SK-N-SH (cell line): ENCODE results near the gene KCNK16. TPM values are rescaled to one million over a fixed set of nuclear protein-coding genes. Genes with fewer than 3 reads are reported as not detected.

Experiments used
- CTCF ChIA-PET: fragments of 300-600, 350-600 bp; formaldehyde crosslinking; extraction: SDS; loops from one replicate; lab custom pipeline; 2021; lab: Yijun Ruan, JAX
- POLR2A ChIA-PET: fragments of 350-600 bp; sonication (Branson Sonifier 250); formaldehyde crosslinking; extraction: SDS; loops from one replicate; lab custom pipeline; 2020; ENCODE audit warnings: antibody characterized with exemption, inconsistent platforms; lab: Yijun Ruan, JAX
- DNase-seq: peaks from one replicate; pipeline ENCODE4 v3.0.0; 2012
- H2AFZ ChIP-seq: fragments of 200-600 bp; sonication (generic); 2 replicates; pipeline ENCODE4 v1.8.1; 2016; ENCODE audit warnings: antibody characterized with exemption, mild to moderate bottlenecking, low read depth
- H3F3A ChIP-seq: fragments of 200-600 bp; sonication (generic); replicated peaks from 2 replicates; pipeline ENCODE3; 2016; ENCODE audit warnings: antibody characterized with exemption, mild to moderate bottlenecking; ENCODE audit not compliant: insufficient read depth
- H3K27ac ChIP-seq, 2 experiments: fragments of 200-500 bp in 1 of 2; fragments of 200-600 bp in 1 of 2; sonication (Bioruptor generic) in 1 of 2; sonication (generic), shearing (Covaris generic) in 1 of 2; 2 replicates each; pipeline versions ENCODE4 v1.5.1 to v1.6.1; 2014 to 2016; ENCODE audit warnings: low read depth in 2 of 2, inconsistent platforms in 1 of 2, low read length in 1 of 2, mild to moderate bottlenecking in 1 of 2, mixed read lengths in 1 of 2
- H3K27me3 ChIP-seq: fragments of 200-600 bp; sonication (generic), shearing (Covaris generic); 2 replicates; pipeline ENCODE4 v1.6.1; 2016; ENCODE audit warnings: mixed run types; ENCODE audit not compliant: insufficient read depth
- H3K36me3 ChIP-seq, 2 experiments: fragments of 200-500 bp in 1 of 2; fragments of 200-600 bp in 1 of 2; sonication (Bioruptor generic) in 1 of 2; sonication (generic) in 1 of 2; replicated peaks in 1 of 2; 2 replicates each; pipeline versions ENCODE3 to v1.5.1; 2014 to 2016; ENCODE audit warnings: low read length in 1 of 2, mild to moderate bottlenecking in 1 of 2; ENCODE audit not compliant: insufficient read depth in 2 of 2, control insufficient read depth in 1 of 2
- H3K4me1 ChIP-seq, 2 experiments: fragments of 200-500 bp in 1 of 2; fragments of 200-600 bp in 1 of 2; sonication (Bioruptor generic) in 1 of 2; sonication (generic), shearing (Covaris generic) in 1 of 2; 2 replicates each; pipeline versions ENCODE4 v1.5.1 to v1.6.1; 2014 to 2016; ENCODE audit warnings: low read depth in 1 of 2, low read length in 1 of 2, mixed run types in 1 of 2; ENCODE audit not compliant: insufficient read depth in 2 of 2, control insufficient read depth in 1 of 2
- H3K4me2 ChIP-seq: fragments of 200-600 bp; sonication (generic), shearing (Covaris generic); 2 replicates; pipeline ENCODE4 v1.6.1; 2017; ENCODE audit warnings: mixed run types
- H3K4me3 ChIP-seq, 2 experiments: fragments of 200-500 bp in 1 of 2; fragments of 200-600 bp in 1 of 2; sonication (Bioruptor generic) in 1 of 2; sonication (generic), shearing (Covaris generic) in 1 of 2; 2 replicates each; pipeline versions ENCODE4 v1.5.1 to v1.8.1; 2014 to 2016; ENCODE audit warnings: low read depth in 2 of 2, inconsistent platforms in 1 of 2, low read length in 1 of 2, mild to moderate bottlenecking in 1 of 2, mixed read lengths in 1 of 2, moderate library complexity in 1 of 2
- H3K79me2 ChIP-seq: fragments of 200-600 bp; sonication (generic); 2 replicates; pipeline ENCODE4 v1.8.1; 2017; ENCODE audit warnings: mild to moderate bottlenecking; ENCODE audit not compliant: insufficient read depth
- H3K9ac ChIP-seq: fragments of 200-600 bp; sonication (generic); 2 replicates; pipeline ENCODE4 v1.6.1; 2017; ENCODE audit warnings: mixed run types
- H3K9me2 ChIP-seq: fragments of 200-600 bp; sonication (generic); 2 replicates; pipeline ENCODE4 v1.6.1; 2017; ENCODE audit warnings: mixed run types
- H3K9me3 ChIP-seq: fragments of 200-600 bp; sonication (generic); 2 replicates; pipeline ENCODE4 v1.6.1; 2017; ENCODE audit warnings: mixed run types, mild to moderate bottlenecking, moderate library complexity
- H4K20me1 ChIP-seq: fragments of 200-600 bp; sonication (generic); 2 replicates; pipeline ENCODE4 v1.6.1; 2017; ENCODE audit warnings: mild to moderate bottlenecking, mixed run types; ENCODE audit not compliant: insufficient read depth
- ELF1 ChIP-seq: IDR thresholded peaks from 2 replicates; pipeline ENCODE4 v1.4.0; 2012
- EP300 ChIP-seq, 2 experiments: IDR thresholded peaks; 2 replicates each; pipeline versions ENCODE4 v1.4.0 to v1.6.1; 2012; ENCODE audit warnings: borderline replicate concordance in 1 of 2, low read depth in 1 of 2, low read length in 1 of 2
- EZH2phosphoT487 ChIP-seq: fragments of 200-600 bp; sonication (generic); IDR thresholded peaks from 2 replicates; pipeline ENCODE4 v1.6.1; 2017; ENCODE audit warnings: low read depth, mixed run types, mild to moderate bottlenecking, antibody characterized with exemption, moderate library complexity, borderline replicate concordance
- FOSL2 ChIP-seq: IDR thresholded peaks from 2 replicates; pipeline ENCODE4 v1.4.0; 2012; ENCODE audit warnings: low read depth, mild to moderate bottlenecking, moderate library complexity, borderline replicate concordance
- FOXJ3 ChIP-seq: sonication (generic); formaldehyde crosslinking; IDR thresholded peaks from 2 replicates; pipeline ENCODE4 v1.5.1; 2020; ENCODE audit warnings: mild to moderate bottlenecking, missing genetic modification reagents
- GABPA ChIP-seq: IDR thresholded peaks from 2 replicates; pipeline ENCODE4 v1.4.0; 2012; ENCODE audit warnings: low read depth, mild to moderate bottlenecking
- IRF3 ChIP-seq: fragments of 150-350 bp; IDR thresholded peaks from 2 replicates; pipeline ENCODE4 v1.6.1; 2016; ENCODE audit warnings: mild to moderate bottlenecking, low read depth, low read length
- JUND ChIP-seq: IDR thresholded peaks from 2 replicates; pipeline ENCODE4 v1.4.0; 2012
- POLR2AphosphoS5 ChIP-seq: IDR thresholded peaks from 2 replicates; pipeline ENCODE4 v1.6.1; 2012; ENCODE audit warnings: low read depth, low read length
- REST ChIP-seq: IDR thresholded peaks from 2 replicates; pipeline ENCODE4 v1.6.1; 2012; ENCODE audit warnings: mild to moderate bottlenecking, low read depth, low read length, moderate library complexity
- RFX5 ChIP-seq: IDR thresholded peaks from 2 replicates; pipeline ENCODE4 v1.6.1; 2012; ENCODE audit warnings: mild to moderate bottlenecking, improper control_type of control experiment, low read length
- RXRA ChIP-seq: IDR thresholded peaks from 2 replicates; pipeline ENCODE4 v1.4.0; 2012; ENCODE audit warnings: low read depth, mild to moderate bottlenecking, borderline replicate concordance
- TCF12 ChIP-seq: IDR thresholded peaks from 2 replicates; pipeline ENCODE4 v1.4.0; 2012
- TEAD4 ChIP-seq: IDR thresholded peaks from 2 replicates; pipeline ENCODE4 v1.4.0; 2012; ENCODE audit warnings: mild to moderate bottlenecking, borderline replicate concordance; ENCODE audit not compliant: insufficient read depth
- YY1 ChIP-seq: IDR thresholded peaks from 2 replicates; pipeline ENCODE4 v1.4.0; 2012; ENCODE audit warnings: low read depth, mild to moderate bottlenecking
- WGBS: methylation state at CpG from one replicate; pipeline ENCODE4 v1.1.6; 2017; ENCODE audit warnings: low lambda C conversion rate; 5-methylcytosine and 5-hydroxymethylcytosine counted together
- polyA plus RNA-seq, 3 experiments: library from polyadenylated mRNA; depleted of rRNA; stranded (reverse); fragments of >200 nt; gene quantifications; 2 replicates each; pipeline ENCODE4 v1.2.3, GENCODE V29; 2012
- TF ChIP-seq, protein P1 (sequence below): IDR thresholded peaks from 2 replicates; pipeline ENCODE4 v1.4.0; 2012; ENCODE audit warnings: low read depth

The KCNK16 gene
- polyA plus RNA-seq, 1 of the 3 experiments (the other 2 are of a cell fraction): not detected

DNA sequence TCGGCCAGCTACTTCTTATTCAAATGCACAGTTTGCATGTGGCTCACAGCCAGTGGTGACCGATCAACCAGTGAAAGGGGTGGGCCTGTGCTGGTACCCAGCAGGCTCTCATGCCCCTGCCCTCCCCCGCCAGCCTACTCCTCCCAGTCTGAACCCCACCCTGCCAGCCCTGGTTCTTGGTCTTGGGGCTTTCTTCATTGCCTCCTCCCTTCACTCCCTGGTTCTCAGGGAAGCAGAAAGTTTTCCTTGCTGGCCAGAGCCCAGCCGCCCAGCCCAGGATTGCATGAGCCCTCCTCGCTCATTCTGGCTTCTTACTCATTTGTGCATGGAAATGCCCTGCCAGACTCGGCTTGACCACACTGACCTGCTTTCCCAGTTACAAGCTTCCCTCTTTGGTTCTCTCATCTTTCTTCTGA lies 49.1 kb downstream of the KCNK16 start:
- CTCF ChIA-PET: interaction anchor here (1.1 kb wide), 1 partner anchor 29 kb away, joined by 3 read pairs; no protein-coding TSS in a partner anchor
- Histone ChIP-seq H3K27me3 (no peaks in the 10 kb centered on the region), H3K79me2 (no peaks in the 10 kb centered on the region), H3K9me2 (no peaks in the 10 kb centered on the region), H3K4me3 (no peak overlapping the region), H3K4me2 (no peak overlapping the region), H3F3A (no peaks in the 10 kb centered on the region), H3K36me3 (no peaks in the 10 kb centered on the region), H3K4me1 (no peaks in the 10 kb centered on the region), H3K9me3 (no peaks in the 10 kb centered on the region), H2AFZ (no peak overlapping the region), H3K27ac (no peak overlapping the region), H3K9ac (no peak overlapping the region), H4K20me1 (no peaks in the 10 kb centered on the region)
- DNase-seq: no peak
- WGBS: 48% methylated on average over 4 of the region's 6 CpGs
- POLR2A ChIA-PET: no interaction called here
- no peak for TF ChIP-seq JUND
- TF ChIP-seq RFX5: no peak
- TF ChIP-seq GABPA: no peak
- TF ChIP-seq RXRA: no peak
- no peak for TF ChIP-seq TEAD4
- TF ChIP-seq, protein P1, sequence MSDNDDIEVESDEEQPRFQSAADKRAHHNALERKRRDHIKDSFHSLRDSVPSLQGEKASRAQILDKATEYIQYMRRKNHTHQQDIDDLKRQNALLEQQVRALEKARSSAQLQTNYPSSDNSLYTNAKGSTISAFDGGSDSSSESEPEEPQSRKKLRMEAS: no peak
- TF ChIP-seq IRF3: no peak
- TF ChIP-seq POLR2AphosphoS5: no peak
- TF ChIP-seq EP300 (IDR thresholded peaks at IDR 0.05; ENCODE audit: borderline replicate concordance in 1 of 2, low read depth in 1 of 2, low read length in 1 of 2): no peak
- no peak for TF ChIP-seq FOXJ3 (CRISPR knock-in tag)

- Histone ChIP-seq H3K36me3 (no peaks in the 10 kb centered on the region), H3F3A (no peaks in the 10 kb centered on the region), H3K9me3 (no peaks in the 10 kb centered on the region), H3K9me2 (no peaks in the 10 kb centered on the region), H3K9ac (no peak overlapping the region), H3K27me3 (no peaks in the 10 kb centered on the region), H3K27ac (no peak overlapping the region), H3K4me1 (no peaks in the 10 kb centered on the region), H4K20me1 (no peaks in the 10 kb centered on the region), H3K4me2 (no peak overlapping the region), H2AFZ (no peak overlapping the region), H3K4me3 (no peak overlapping the region), H3K79me2 (no peaks in the 10 kb centered on the region)
- WGBS: 20% methylated on average over 1 of the region's 1 CpG
- POLR2A ChIA-PET: no interaction called here
- no peak for DNase-seq
- CTCF ChIA-PET: no interaction called here
- TF ChIP-seq EZH2phosphoT487: no peak
- no peak for TF ChIP-seq JUND
- no peak for TF ChIP-seq YY1
- TF ChIP-seq REST: no peak
- no peak for TF ChIP-seq RXRA
- TF ChIP-seq FOXJ3 (CRISPR knock-in tag): no peak
- no peak for TF ChIP-seq FOSL2
- TF ChIP-seq GABPA: no peak
- TF ChIP-seq, protein P1: no peak
- TF ChIP-seq ELF1: no peak
- TF ChIP-seq TCF12: no peak
Observed at GRCh38 chr6:39269961-39270360, 52.5 kb downstream of the KCNK16 start.
